Panc1 (cell line): Measurements from ENCODE around the gene GPC3. TPM values are rescaled to one million over a fixed set of nuclear protein-coding genes. Genes with fewer than 3 reads are reported as not detected.

Source experiments
- ATAC-seq: fragments of 200-7000 bp; cut with Tn5 transposase; 2 replicates; pipeline ENCODE4 v1.9.1; 2020; ENCODE audit warnings: mild to moderate bottlenecking, moderate library complexity
- BruUV-seq: library from RNA; stranded (reverse); fragments of 400-500 nt; replicated peaks from 2 replicates; lab custom pipeline; 2021; lab: Mats Ljungman, UMichigan
- CTCF ChIA-PET: fragments of 300-600 bp; sonication (Branson Sonifier 250); formaldehyde crosslinking; loops from one replicate; lab custom pipeline; 2022; ENCODE audit warnings: antibody characterized with exemption; lab: Charles Lee
- POLR2A ChIA-PET: fragments of 300-600 bp; sonication (Branson Sonifier 250); formaldehyde crosslinking; loops from one replicate; lab custom pipeline; 2022; ENCODE audit warnings: antibody characterized with exemption; lab: Charles Lee
- DNase-seq: peaks from one replicate; pipeline ENCODE4 v3.0.0-alpha.2; 2010; ENCODE audit warnings: low read depth, low spot score
- H3K27ac ChIP-seq: 2 replicates; pipeline ENCODE4 v1.5.1; 2011; ENCODE audit warnings: mild to moderate bottlenecking, low read length, inconsistent platforms
- H3K27me3 ChIP-seq: fragments of 200-500 bp; sonication (Bioruptor generic); 2 replicates; pipeline ENCODE4 v1.6.0; 2014; ENCODE audit warnings: low read length, inconsistent platforms; ENCODE audit not compliant: control insufficient read depth, insufficient read depth
- H3K36me3 ChIP-seq: fragments of 200-500 bp; sonication (Bioruptor generic); 2 replicates; pipeline ENCODE4 v1.5.1; 2014; ENCODE audit warnings: inconsistent platforms, mild to moderate bottlenecking, low read length, moderate library complexity; ENCODE audit not compliant: control insufficient read depth, insufficient read depth
- H3K4me1 ChIP-seq: 2 replicates; pipeline ENCODE4 v1.5.1; 2011; ENCODE audit warnings: inconsistent platforms, mild to moderate bottlenecking, low read length, moderate library complexity; ENCODE audit not compliant: control insufficient read depth, insufficient read depth
- H3K4me3 ChIP-seq, 2 experiments: 2 replicates each; pipeline ENCODE4 v1.5.1; 2011 to 2012; ENCODE audit warnings: low read depth in 2 of 2, low read length in 2 of 2, mild to moderate bottlenecking in 2 of 2, inconsistent platforms in 1 of 2, moderate library complexity in 1 of 2
- H3K9me3 ChIP-seq: fragments of 200-500 bp; sonication (Bioruptor generic); 2 replicates; pipeline ENCODE4 v1.5.1; 2014; ENCODE audit warnings: low read depth, mild to moderate bottlenecking, inconsistent platforms, low read length, moderate library complexity; ENCODE audit not compliant: control insufficient read depth, insufficient read depth
- POLR2AphosphoS5 ChIP-seq: IDR thresholded peaks from 2 replicates; pipeline ENCODE4 v1.6.1; 2012; ENCODE audit warnings: mild to moderate bottlenecking, low read depth, low read length, moderate library complexity
- SIN3A ChIP-seq: IDR thresholded peaks from 2 replicates; pipeline ENCODE4 v1.6.1; 2012; ENCODE audit warnings: low read depth, mild to moderate bottlenecking, low read length, moderate library complexity, borderline replicate concordance; ENCODE audit not compliant: insufficient read depth
- TCF7L2 ChIP-seq: IDR thresholded peaks from 2 replicates; pipeline ENCODE4 v1.6.1; 2011; ENCODE audit warnings: mild to moderate bottlenecking, low read depth, low read length, inconsistent platforms
- in situ Hi-C: cut with HindIII; loops from 2 replicates; pipeline ENCODE4 v1.10.0; 2016; ENCODE audit warnings: low sequenced_read_pairs, low pct_unique_long_range_greater_than_20kb
- intact Hi-C: fragments of 100-400 bp; cut with micrococcal nuclease; formaldehyde crosslinking; loops from one replicate; pipeline ENCODE4 v1.10.0; 2022; ENCODE audit not compliant: unreplicated experiment
- total RNA-seq: library from RNA; stranded (reverse); gene quantifications from one replicate; pipeline ENCODE4 v1.2.1, GENCODE V29; 2021; ENCODE audit not compliant: unreplicated experiment
- TF ChIP-seq, protein P1 (sequence below), 2 experiments: IDR thresholded peaks; 2 replicates each; pipeline ENCODE4 v1.6.1; 2011 to 2012; ENCODE audit warnings: low read depth in 2 of 2, control low read depth in 1 of 2, low read length in 1 of 2, mild to moderate bottlenecking in 1 of 2, moderate library complexity in 1 of 2; ENCODE audit not compliant: insufficient read depth in 1 of 2
- TF ChIP-seq, protein P2 (sequence below): fragments of 450-650 bp; IDR thresholded peaks from 2 replicates; pipeline ENCODE4 v1.5.1; 2017; ENCODE audit warnings: mild to moderate bottlenecking

GPC3 gene
- total RNA-seq, 1 experiment from 2014 or later: 0.95 TPM

DNA sequence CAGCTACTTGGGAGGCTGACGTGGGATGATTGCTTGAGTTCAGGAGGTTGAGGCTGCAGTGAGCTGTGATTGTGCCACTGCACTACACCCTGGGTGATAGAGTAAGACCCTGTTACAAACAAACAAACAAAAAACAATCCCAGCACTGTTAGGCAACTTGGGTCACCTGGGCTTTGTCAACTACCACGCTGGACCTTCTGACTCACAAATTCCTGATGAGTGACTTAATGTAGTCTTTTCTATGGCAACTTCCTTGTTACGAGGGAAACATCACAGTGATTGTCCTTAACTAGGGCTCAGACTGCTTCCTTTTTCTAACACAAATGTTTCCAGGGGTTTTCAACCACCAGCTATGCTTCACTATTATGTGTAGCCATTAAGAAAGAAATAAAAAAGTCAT, 441.3 kb downstream of the GPC3 start:
- H3K36me3 ChIP-seq: no peaks in the 10 kb centered on the region
- BruUV-seq: no TSS peak
- DNase-seq (no peak), ATAC-seq (no peak)
- H3K4me3 ChIP-seq: no peak overlapping the region
- no peaks in the 10 kb centered on the region for H3K4me1 ChIP-seq
- no peak overlapping the region for H3K27ac ChIP-seq
- no peak for TF ChIP-seq POLR2AphosphoS5
- TF ChIP-seq, protein P1, sequence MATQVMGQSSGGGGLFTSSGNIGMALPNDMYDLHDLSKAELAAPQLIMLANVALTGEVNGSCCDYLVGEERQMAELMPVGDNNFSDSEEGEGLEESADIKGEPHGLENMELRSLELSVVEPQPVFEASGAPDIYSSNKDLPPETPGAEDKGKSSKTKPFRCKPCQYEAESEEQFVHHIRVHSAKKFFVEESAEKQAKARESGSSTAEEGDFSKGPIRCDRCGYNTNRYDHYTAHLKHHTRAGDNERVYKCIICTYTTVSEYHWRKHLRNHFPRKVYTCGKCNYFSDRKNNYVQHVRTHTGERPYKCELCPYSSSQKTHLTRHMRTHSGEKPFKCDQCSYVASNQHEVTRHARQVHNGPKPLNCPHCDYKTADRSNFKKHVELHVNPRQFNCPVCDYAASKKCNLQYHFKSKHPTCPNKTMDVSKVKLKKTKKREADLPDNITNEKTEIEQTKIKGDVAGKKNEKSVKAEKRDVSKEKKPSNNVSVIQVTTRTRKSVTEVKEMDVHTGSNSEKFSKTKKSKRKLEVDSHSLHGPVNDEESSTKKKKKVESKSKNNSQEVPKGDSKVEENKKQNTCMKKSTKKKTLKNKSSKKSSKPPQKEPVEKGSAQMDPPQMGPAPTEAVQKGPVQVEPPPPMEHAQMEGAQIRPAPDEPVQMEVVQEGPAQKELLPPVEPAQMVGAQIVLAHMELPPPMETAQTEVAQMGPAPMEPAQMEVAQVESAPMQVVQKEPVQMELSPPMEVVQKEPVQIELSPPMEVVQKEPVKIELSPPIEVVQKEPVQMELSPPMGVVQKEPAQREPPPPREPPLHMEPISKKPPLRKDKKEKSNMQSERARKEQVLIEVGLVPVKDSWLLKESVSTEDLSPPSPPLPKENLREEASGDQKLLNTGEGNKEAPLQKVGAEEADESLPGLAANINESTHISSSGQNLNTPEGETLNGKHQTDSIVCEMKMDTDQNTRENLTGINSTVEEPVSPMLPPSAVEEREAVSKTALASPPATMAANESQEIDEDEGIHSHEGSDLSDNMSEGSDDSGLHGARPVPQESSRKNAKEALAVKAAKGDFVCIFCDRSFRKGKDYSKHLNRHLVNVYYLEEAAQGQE (IDR thresholded peaks at IDR 0.05; ENCODE audit: insufficient read depth in 1 of 2, low read depth in 2 of 2, low read length in 1 of 2): no peak
- TF ChIP-seq, protein P2, sequence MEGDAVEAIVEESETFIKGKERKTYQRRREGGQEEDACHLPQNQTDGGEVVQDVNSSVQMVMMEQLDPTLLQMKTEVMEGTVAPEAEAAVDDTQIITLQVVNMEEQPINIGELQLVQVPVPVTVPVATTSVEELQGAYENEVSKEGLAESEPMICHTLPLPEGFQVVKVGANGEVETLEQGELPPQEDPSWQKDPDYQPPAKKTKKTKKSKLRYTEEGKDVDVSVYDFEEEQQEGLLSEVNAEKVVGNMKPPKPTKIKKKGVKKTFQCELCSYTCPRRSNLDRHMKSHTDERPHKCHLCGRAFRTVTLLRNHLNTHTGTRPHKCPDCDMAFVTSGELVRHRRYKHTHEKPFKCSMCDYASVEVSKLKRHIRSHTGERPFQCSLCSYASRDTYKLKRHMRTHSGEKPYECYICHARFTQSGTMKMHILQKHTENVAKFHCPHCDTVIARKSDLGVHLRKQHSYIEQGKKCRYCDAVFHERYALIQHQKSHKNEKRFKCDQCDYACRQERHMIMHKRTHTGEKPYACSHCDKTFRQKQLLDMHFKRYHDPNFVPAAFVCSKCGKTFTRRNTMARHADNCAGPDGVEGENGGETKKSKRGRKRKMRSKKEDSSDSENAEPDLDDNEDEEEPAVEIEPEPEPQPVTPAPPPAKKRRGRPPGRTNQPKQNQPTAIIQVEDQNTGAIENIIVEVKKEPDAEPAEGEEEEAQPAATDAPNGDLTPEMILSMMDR: no peak
- TF ChIP-seq SIN3A: no peak
- no peak for TF ChIP-seq TCF7L2
- no peaks in the 10 kb centered on the region for H3K27me3 ChIP-seq
- H3K9me3 ChIP-seq: no peaks in the 10 kb centered on the region
- CTCF ChIA-PET: no interaction called here
- intact Hi-C loops (no loop called here), in situ Hi-C loops (no loop called here)
- POLR2A ChIA-PET: no interaction called here

DNA sequence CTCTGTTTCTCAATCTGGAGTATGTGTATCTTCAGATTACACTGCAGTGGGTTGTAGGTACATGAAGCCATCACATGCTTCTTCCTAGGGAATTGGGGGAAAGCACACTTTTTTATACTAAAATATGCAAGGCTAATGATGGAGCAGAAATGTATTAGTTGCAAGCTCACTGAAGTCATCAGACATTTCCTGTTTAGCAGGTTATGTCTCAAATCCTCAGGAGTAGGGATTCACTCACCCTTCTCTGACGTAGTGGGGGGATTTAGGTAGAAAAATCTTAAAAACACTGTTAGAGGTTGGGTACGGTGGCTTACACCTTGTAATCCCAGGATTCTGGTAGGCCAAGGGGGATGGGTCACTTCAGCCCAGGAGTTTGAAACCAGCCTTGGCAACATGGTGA, 441.7 kb downstream of the GPC3 start:
- BruUV-seq: no TSS peak
- in situ Hi-C loops: no loop called here
- ATAC-seq: no peak
- POLR2A ChIA-PET: no interaction called here
- intact Hi-C loops: no loop called here
- no peak overlapping the region for H3K27ac ChIP-seq
- TF ChIP-seq, protein P2: no peak
- no peak for TF ChIP-seq SIN3A
- no peak for TF ChIP-seq TCF7L2
- TF ChIP-seq, protein P1 (IDR thresholded peaks at IDR 0.05; ENCODE audit: insufficient read depth in 1 of 2, low read depth in 2 of 2, low read length in 1 of 2): no peak
- TF ChIP-seq POLR2AphosphoS5: no peak
- H3K4me1 ChIP-seq: no peaks in the 10 kb centered on the region
- H3K9me3 ChIP-seq: no peaks in the 10 kb centered on the region
- no peaks in the 10 kb centered on the region for H3K36me3 ChIP-seq
- H3K27me3 ChIP-seq: no peaks in the 10 kb centered on the region
- CTCF ChIA-PET: no interaction called here
- no peak for DNase-seq
- H3K4me3 ChIP-seq: no peak overlapping the region
